Measurements from ENCODE around the gene TAF1L.
A peak's percentile ranks its signal among the peaks of the same experiment; 100 is the strongest.

The TAF1L gene

GRCh38 chr9:32590476-32590875 is 45.0 kb downstream of the TAF1L start:
- no peak for DNase-seq

DNA sequence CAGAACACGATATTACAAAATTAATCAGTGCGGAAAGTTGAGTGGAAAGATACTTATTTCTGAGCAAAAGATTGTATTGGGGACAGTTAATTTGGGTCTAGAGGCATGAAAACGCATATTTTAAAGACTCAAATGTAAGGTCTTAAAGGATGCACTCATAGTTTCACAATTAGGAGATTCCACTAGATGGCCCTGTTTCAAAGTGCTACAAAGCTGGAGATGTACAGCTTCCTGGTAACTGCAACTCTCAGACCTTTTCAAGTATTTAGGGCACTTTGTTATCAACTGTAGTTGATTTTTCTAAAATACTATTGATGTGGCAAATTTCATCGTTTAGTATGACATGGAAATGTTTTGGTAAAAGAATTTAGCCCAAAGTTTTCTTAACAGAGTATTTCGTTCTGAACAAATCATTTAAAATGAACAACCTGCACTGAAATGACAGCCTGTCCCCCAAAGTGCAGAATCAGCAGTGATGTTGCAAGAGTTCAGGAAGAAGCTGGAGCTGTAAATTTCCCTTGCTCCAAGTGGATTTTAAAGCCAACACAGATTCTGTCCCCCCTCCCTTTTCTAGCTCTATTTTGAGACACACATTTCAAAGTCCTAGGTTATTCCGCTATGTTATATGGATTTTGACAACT is 46.3 kb downstream of the TAF1L start:
- DNase-seq: peak; percentile 46

GRCh38 chr9:32587901-32588300 is 47.6 kb downstream of the TAF1L start:
- no peak for DNase-seq

- DNase-seq: no peak
These were observed 50.7 kb downstream of the TAF1L start for GRCh38 chr9:32584784-32585183.

DNA sequence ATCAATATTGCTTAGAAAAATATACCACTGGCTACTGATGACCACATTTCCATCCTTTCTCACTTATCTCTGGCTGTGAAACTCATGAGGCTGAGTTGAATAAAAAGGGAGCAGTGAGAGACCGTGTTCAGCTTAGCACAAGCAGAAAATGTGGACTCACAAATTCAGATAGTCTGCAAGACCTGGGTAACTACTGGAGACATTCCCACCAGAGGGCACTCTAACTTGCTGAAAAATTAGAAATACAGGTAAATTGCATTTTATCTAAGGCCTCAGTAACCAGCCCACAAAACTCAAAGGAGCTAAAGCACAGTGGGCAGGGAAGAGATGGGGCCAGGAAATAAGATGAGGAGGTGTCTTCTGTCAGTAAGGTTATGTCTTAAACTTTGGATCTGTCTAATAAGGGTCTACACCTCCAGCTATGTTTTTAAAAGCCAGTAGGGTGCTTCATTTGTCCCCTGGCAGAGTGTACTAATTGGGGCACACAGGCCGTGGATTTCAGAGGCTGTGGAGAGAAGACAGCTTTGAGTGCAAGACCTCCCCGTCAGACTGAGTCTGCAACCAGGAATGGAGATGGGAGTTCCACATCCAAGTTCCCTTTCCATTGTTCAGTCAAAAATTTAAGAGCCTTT is 53.8 kb downstream of the TAF1L start:
- peak; percentile 74 for DNase-seq

DNA sequence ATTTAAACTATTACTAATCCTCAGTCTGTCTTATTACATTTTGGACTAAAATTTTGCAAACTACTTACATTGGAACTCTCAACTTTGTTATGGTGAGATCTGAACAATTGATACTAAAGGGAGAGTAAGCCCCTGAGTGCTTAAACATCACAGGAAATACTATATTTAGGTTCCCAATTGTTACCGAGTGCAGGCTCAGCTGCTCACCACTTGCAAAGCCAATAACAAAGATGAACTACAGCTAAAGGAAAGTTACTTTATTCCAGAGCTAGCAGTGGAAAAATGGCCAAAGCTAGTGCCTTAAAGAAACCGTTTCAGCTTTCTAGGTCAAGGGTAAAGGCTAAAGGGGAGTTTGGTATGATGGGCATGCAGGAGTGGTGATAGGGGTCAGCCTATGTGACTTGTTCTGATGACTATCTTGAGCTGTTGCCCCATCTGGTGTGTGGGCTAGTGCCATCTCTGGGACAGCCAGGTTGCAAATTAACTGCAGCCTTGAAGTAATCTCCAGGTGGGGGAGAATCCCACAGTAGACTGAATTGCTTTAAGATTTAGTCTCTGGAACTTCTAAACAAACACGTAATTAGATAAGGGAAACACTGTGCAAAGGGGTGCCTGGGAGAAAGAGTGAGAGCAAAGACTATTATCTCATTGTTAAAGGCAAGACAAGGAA is 54.7 kb downstream of the TAF1L start:
- no peak for DNase-seq

DNA sequence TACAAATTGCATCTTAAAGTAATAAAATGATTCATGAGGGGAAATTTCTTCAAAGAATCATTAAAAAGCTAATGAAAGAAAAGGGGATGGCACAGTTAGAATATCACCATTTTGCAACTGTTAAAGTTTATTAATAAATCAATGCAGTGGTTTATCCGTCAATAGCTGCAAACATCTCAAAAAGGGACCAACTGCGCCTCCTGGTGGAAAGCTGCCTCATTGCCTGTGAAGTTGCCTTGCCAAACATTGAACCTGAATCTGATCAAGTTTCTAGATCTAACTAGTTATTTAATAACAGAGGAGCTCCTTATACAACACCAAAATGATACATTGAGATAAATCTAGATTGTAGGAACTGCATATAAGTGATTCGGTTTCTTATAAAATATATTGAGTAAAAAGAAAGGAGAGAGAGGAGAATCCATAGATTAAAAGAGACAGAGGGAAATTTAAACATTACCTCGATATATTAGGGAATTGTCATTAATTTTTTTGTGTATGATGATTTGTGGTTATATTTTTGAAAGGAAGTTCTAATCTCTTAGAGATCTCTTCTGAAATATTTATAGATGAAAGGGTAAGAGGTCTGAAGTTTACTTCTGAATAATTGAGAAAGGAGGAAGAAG is 55.6 kb downstream of the TAF1L start:
- peak; percentile 77 for DNase-seq

All from hematopoietic multipotent progenitor cell treated with erythropoietin and hydrocortisone succinate and interleukin-3 and kit ligand, for 8 days (in vitro differentiated cells).